CD14-positive monocyte (primary cell): Measurements from ENCODE around the gene SLC1A3. TPM values are rescaled to one million over a fixed set of nuclear protein-coding genes. Genes with fewer than 3 reads are reported as not detected.

Experiments used
- DNase-seq, 3 donors: peaks; one replicate each; pipeline ENCODE4 v3.0.0-alpha.2; 2011 to 2022
- H2AFZ ChIP-seq: 2 replicates; pipeline ENCODE4 v1.6.0; 2012; ENCODE audit warnings: mild to moderate bottlenecking, low read depth, low read length, inconsistent platforms; ENCODE audit not compliant: insufficient read depth, poor library complexity, severe bottlenecking
- H3K27ac ChIP-seq, 2 donors: 1 replicate in 1 of 2; 2 replicates in 1 of 2; pipeline ENCODE4 v1.5.1; 2012 to 2013; ENCODE audit warnings: low read length in 2 of 2, control low read depth in 1 of 2, inconsistent platforms in 1 of 2, low read depth in 1 of 2, mild to moderate bottlenecking in 1 of 2
- H3K27me3 ChIP-seq, 2 donors: one replicate each; pipeline versions ENCODE4 v1.6.0 to v1.6.1; 2011 to 2013; ENCODE audit warnings: low read length in 2 of 2; ENCODE audit not compliant: control insufficient read depth in 2 of 2, insufficient read depth in 2 of 2
- H3K36me3 ChIP-seq, 2 donors: replicated peaks in 1 of 2; 1 replicate in 1 of 2; 2 replicates in 1 of 2; pipeline versions ENCODE4 v1.5.1 to v1.6.1; 2012 to 2013; ENCODE audit warnings: low read length in 2 of 2, control low read depth in 1 of 2, inconsistent platforms in 1 of 2, mild to moderate bottlenecking in 1 of 2; ENCODE audit not compliant: insufficient read depth in 2 of 2, control insufficient read depth in 1 of 2
- H3K4me1 ChIP-seq, 2 donors: 1 replicate in 1 of 2; 2 replicates in 1 of 2; pipeline versions ENCODE4 v1.5.1 to v1.6.1; 2012 to 2013; ENCODE audit warnings: low read length in 2 of 2, control low read depth in 1 of 2, inconsistent platforms in 1 of 2, mild to moderate bottlenecking in 1 of 2, moderate library complexity in 1 of 2; ENCODE audit not compliant: insufficient read depth in 2 of 2, control insufficient read depth in 1 of 2
- H3K4me2 ChIP-seq: replicated peaks from 2 replicates; pipeline ENCODE3; 2012; ENCODE audit warnings: low read length, moderate library complexity, mild to moderate bottlenecking; ENCODE audit not compliant: poor library complexity, severe bottlenecking; ENCODE audit errors: extremely low read depth
- H3K4me3 ChIP-seq, 3 experiments: fragments of 200-600 bp in 1 of 3; sonication (generic) in 1 of 3; replicated peaks in 1 of 3; 1 replicate in 2 of 3; 2 replicates in 1 of 3; pipeline ENCODE4 v1.5.1; 2011 to 2013; ENCODE audit warnings: low read length in 3 of 3, mild to moderate bottlenecking in 3 of 3, control low read depth in 2 of 3, low read depth in 2 of 3, inconsistent platforms in 1 of 3, moderate library complexity in 1 of 3
- H3K79me2 ChIP-seq: 2 replicates; pipeline ENCODE4 v1.6.0; 2012; ENCODE audit warnings: mild to moderate bottlenecking, control low read depth, inconsistent platforms, low read length, moderate library complexity; ENCODE audit not compliant: insufficient read depth
- H3K9ac ChIP-seq: 2 replicates; pipeline ENCODE4 v1.6.0; 2017; ENCODE audit warnings: low read length, mild to moderate bottlenecking; ENCODE audit not compliant: insufficient read depth, poor library complexity, severe bottlenecking
- H3K9me3 ChIP-seq, 2 donors: replicated peaks in 1 of 2; 1 replicate in 1 of 2; 2 replicates in 1 of 2; pipeline versions ENCODE4 v1.5.1 to v1.6.1; 2012 to 2013; ENCODE audit warnings: low read length in 2 of 2, control low read depth in 1 of 2; ENCODE audit not compliant: control insufficient read depth in 1 of 2, insufficient read depth in 1 of 2
- H4K20me1 ChIP-seq: 2 replicates; pipeline ENCODE4 v1.6.0; 2012; ENCODE audit warnings: mild to moderate bottlenecking, low read length, control low read depth, moderate library complexity; ENCODE audit not compliant: insufficient read depth
- H3K27ac Mint-ChIP-seq, 7 donors: one replicate each; pipeline ENCODE4 v1.8.0; 2020; ENCODE audit warnings: mild to moderate bottlenecking in 7 of 7, mixed read lengths in 7 of 7, moderate library complexity in 6 of 7, inconsistent platforms in 2 of 7
- H3K27me3 Mint-ChIP-seq, 3 donors: one replicate each; pipeline ENCODE4 v1.8.0; 2021 to 2022; ENCODE audit warnings: low read depth in 3 of 3, mild to moderate bottlenecking in 3 of 3, mixed read lengths in 3 of 3, moderate library complexity in 3 of 3, inconsistent platforms in 1 of 3
- H3K36me3 Mint-ChIP-seq, 2 donors: one replicate each; pipeline ENCODE4 v1.8.0; 2020; ENCODE audit warnings: mixed read lengths in 2 of 2, inconsistent platforms in 1 of 2, mild to moderate bottlenecking in 1 of 2
- H3K4me1 Mint-ChIP-seq: one replicate; pipeline ENCODE4 v1.8.0; 2020; ENCODE audit warnings: mild to moderate bottlenecking, mixed read lengths
- H3K4me3 Mint-ChIP-seq, 2 donors: one replicate each; pipeline ENCODE4 v1.8.0; 2020; ENCODE audit warnings: mild to moderate bottlenecking in 2 of 2, mixed read lengths in 2 of 2, moderate library complexity in 1 of 2
- H3K9me3 Mint-ChIP-seq, 7 donors: one replicate each; pipeline ENCODE4 v1.8.0; 2020 to 2022; ENCODE audit warnings: mixed read lengths in 7 of 7, mild to moderate bottlenecking in 6 of 7, moderate library complexity in 6 of 7, inconsistent platforms in 2 of 7
- CTCF ChIP-seq: fragments of 200-600 bp; IDR thresholded peaks from one replicate; pipeline ENCODE4 v1.8.0; 2022; ENCODE audit warnings: antibody characterized with exemption, mild to moderate bottlenecking
- intact Hi-C, 2 donors: fragments of 100-400 bp; cut with micrococcal nuclease; formaldehyde crosslinking; loops; one replicate each; pipeline versions ENCODE4 v1.15.0 to v1.15.1; 2023
- polyA plus RNA-seq, 3 donors: library from polyadenylated mRNA; depleted of rRNA in 1 of 3; unstranded in 2 of 3; stranded (reverse) in 1 of 3; fragments of 300-500 nt in 2 of 3; fragments of >200 nt in 1 of 3; fragmentation: Illumina TruSeq in 2 of 3; gene quantifications; 1 replicate in 2 of 3; 2 replicates in 1 of 3; pipeline ENCODE4 v1.2.3, GENCODE V29; 2012 to 2021
- small RNA-seq: library from RNA; depleted of rRNA; stranded (forward); fragments of <200 nt; gene quantifications from one replicate; pipeline ENCODE3, GENCODE V24; 2012; ENCODE audit warnings: low read depth; ENCODE audit not compliant: insufficient read length

Gene SLC1A3
- polyA plus RNA-seq, 3 donors: 1.2 to 3.3 (median 1.3) TPM

DNA sequence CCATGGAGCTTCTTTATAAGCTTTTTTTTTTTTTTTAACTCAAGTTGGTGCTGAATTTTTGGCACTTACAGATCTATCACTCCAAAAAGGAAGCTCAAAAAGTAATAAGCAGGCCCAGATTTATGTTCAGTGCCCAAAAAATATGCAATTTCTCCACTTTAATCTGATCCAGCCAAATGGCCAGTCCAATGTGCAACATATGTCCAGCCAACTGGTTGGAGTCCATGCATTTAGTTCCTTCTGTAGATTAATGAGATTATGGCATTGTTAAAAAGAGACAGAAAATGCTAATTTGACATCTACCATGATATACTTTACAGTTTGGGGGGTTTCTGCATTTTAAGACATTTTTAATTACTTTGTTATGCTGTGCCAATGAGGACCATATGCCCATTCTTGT lies 129.5 kb downstream of the SLC1A3 start:
- Histone ChIP-seq H3K27me3 (no peaks in the 10 kb centered on the region), H3K27ac (no peak overlapping the region), H3K4me1 (no peaks in the 10 kb centered on the region), H3K4me2 (no peak overlapping the region), H3K4me3 (no peak overlapping the region), H3K9ac (no peak overlapping the region), H2AFZ (no peak overlapping the region), H3K9me3 (no peaks in the 10 kb centered on the region), H4K20me1 (no peaks in the 10 kb centered on the region), H3K79me2 (no peaks in the 10 kb centered on the region), H3K36me3 (no peaks in the 10 kb centered on the region)
- no peaks in the 10 kb centered on the region for H3K9me3 Mint-ChIP-seq
- H3K27ac Mint-ChIP-seq: no peak overlapping the region
- intact Hi-C loops: loop anchor here in 1 of 2 donors (5.0 kb wide), 1 partner anchor 141 kb away; the partner anchor contains the start of gene NIPBL
- H3K4me3 Mint-ChIP-seq: no peak overlapping the region
- TF ChIP-seq CTCF: no peak
- peaks cover 5% of the 10 kb centered on the region for H3K4me1 Mint-ChIP-seq
- peaks cover 6 to 11% (median 7%) of the 10 kb centered on the region in 3 donors for H3K27me3 Mint-ChIP-seq
- no peaks in the 10 kb centered on the region for H3K36me3 Mint-ChIP-seq
- DNase-seq: no peak

Small RNA genes lying within 50 kb of the gene (small RNA-seq; reads per million reads assigned to genes)
- not detected for gene AC010631.1
